ENCODE measurements around the gene FBXO22.
"Not testable (repeated sequence)": the region's sequence is repeated elsewhere in the genome, so short reads cannot be mapped to it uniquely, and the experiment has no call there.

FBXO22 gene

DNA sequence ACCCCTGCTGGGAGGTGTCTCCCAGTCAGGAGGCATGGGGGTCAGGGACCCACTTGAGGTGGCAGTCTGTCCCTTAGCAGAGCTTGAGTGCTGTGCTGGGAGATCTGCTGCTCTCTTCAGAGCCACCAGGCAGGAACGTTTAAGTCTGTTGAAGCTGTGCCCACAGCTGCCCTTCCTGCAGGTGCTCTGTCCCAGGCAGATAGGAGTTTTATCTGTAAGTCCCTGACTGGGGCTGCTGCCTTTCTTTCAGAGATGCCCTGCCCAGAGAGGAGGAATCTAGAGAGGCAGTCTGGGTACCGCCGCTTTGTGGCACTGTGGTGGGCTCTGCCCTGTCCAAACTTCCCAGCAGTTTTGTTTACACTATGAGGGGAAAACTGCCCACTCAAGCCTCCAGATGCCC lies 73.1 kb downstream of the FBXO22 start:
- FAIRE-seq; DNase-seq (ENCODE audit: low spot score): not testable (repeated sequence)

DNA sequence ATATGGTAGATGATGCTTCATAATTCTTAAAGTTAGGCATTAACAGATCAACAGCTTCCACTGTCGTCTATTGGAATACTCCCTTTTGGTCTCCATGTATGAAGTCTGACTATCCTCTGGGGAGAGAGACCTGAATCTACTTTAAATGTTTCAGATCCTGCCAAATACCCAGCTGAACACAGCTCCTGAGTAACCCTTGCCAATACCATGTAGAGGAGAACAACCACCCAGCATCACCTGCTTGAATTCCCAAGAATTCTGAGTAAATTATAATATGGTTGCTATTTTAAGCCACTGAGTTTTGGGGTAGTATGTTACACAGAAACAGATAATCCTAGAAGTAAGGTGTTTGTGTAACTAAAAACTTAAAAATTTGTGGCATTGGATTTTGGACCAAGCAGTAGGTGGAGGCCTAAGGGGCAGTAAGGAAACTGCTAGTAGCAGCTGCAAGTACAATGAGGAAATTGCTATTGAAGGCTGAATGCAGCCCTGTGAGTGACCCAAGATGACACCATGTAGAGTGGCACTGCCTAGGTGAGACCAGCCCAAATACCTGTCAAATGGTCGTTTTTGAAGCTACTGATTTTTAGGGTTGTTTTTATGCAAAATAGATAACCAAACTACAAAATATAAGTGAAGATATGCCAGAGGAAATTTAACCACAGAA lies 77.6 kb downstream of the FBXO22 start:
- FAIRE-seq, result no peak

DNA sequence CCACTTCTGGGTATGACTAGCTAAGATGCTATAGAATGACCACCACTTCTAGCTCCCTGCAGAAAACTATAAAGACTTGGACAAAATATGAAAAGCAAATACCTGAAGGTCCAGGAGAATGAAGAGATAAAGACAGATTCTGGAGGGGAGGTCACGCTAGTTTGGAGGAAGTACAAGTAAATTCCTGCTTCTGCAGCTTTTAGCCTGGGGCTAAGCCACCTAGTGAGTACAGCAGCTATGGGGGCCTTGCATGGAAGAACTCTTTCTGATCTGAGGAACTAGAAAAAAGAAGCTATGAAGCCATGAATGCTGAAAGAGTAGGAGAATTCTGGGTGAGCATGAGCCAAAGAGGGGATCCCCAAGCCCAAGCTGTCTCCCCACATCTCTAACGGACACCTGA lies 78.8 kb downstream of the FBXO22 start:
- FAIRE-seq (no peak), DNase-seq (ENCODE audit: low spot score) (no peak)

More for the DNA sequence above, 77.6 kb downstream of the FBXO22 start:
- DNase-seq (ENCODE audit: low spot score), result no peak

DNA sequence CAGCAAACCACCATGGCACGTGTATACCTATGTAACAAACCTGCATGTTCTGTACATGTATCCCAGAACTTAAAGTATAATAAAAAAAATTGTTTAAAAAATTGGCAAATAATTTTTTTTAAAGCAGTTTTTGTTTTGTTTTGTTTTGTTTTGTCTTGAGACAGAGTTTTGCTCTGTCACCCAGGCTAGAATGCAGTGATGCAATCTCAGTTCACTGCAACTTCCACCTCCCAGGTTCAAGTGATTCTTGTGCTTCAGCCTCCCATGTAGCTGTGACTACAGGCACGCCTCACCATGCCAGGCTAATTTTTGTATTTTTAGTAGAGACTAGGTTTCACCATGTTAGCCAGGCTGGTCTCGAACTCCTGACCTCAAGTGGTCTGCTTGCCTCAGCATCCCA lies 81.0 kb downstream of the FBXO22 start:
- FAIRE-seq; DNase-seq (ENCODE audit: low spot score): not testable (repeated sequence)

DNA sequence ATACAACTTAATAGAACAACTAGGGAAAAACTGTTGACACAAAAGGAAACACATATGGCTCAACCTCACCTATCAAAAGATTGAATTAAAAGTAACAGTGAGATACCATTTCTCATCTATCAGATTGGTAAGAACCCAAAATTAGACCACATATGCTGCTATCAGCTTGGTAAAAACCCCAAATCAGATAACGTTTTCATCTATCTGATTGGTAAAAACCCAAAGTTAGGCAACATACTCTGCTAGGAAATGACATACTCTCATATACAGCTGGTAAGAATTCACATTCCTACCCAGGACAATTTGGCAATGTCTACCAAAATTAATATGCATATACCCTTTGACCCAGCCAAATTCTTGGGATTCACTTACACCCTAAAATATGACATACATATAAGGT lies 82.3 kb downstream of the FBXO22 start:
- FAIRE-seq, result no peak

DNA sequence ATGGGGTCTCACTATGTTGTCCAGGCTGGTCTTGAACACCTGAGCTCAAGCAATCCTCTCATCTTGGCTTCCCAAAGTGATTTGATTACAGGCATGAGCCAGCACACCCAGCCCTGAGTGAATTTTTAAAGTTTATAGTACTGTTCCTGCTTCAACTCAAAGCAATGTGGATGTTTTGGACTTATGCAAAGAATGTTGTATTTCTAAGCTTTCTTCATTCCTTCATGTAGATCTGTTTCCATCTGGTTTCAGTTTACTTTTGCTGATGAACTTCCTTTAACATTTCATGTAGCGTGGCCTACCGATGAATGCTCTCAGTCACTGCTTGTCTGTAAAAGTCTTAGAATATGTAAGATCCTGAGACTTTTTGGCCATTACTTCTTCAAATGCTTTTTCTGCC lies 85.4 kb downstream of the FBXO22 start:
- FAIRE-seq (no peak), DNase-seq (ENCODE audit: low spot score) (no peak)

More for the DNA sequence above, 82.3 kb downstream of the FBXO22 start:
- no peak for DNase-seq (ENCODE audit: low spot score)

DNA sequence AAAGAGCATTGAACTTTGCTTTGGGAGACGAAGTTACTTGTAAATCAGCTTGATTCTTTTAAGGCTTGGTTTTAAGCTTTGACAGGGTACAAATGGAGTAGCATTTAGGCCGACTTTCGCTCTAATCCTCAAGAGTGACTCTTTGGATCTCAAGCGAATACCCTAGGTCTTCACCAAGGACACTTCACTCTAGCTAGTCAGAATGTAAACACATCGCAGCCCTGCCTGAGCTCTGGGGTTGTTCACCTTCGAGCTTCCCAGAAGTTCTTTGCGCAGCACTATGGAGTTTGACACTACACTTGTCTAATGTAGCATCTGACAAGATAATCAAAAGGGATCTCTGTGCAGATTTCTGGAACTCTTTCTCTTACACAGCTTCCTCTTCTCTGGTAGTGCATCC lies 86.2 kb downstream of the FBXO22 start:
- no peak for DNase-seq (ENCODE audit: low spot score)
- no peak for FAIRE-seq

Measured in urothelium cell line (cell line).